COLO829 (cell line): ENCODE data around the gene LRRC53.

Experiments used
- DNase-seq: peaks from one replicate; pipeline ENCODE4 v3.0.0; 2012; ENCODE audit warnings: low spot score

Gene LRRC53

GRCh38 chr1:74512170-74512915 is at the start of gene LRRC53:
LRRC53 (minus strand) TSS chr1:74512611; CDS start chr1:74483349, 29,262 bp downstream.
- DNase-seq: no peak

GRCh38 chr1:74549932-74550331 is 37.5 kb upstream of the LRRC53 start:
- no peak for DNase-seq

DNA sequence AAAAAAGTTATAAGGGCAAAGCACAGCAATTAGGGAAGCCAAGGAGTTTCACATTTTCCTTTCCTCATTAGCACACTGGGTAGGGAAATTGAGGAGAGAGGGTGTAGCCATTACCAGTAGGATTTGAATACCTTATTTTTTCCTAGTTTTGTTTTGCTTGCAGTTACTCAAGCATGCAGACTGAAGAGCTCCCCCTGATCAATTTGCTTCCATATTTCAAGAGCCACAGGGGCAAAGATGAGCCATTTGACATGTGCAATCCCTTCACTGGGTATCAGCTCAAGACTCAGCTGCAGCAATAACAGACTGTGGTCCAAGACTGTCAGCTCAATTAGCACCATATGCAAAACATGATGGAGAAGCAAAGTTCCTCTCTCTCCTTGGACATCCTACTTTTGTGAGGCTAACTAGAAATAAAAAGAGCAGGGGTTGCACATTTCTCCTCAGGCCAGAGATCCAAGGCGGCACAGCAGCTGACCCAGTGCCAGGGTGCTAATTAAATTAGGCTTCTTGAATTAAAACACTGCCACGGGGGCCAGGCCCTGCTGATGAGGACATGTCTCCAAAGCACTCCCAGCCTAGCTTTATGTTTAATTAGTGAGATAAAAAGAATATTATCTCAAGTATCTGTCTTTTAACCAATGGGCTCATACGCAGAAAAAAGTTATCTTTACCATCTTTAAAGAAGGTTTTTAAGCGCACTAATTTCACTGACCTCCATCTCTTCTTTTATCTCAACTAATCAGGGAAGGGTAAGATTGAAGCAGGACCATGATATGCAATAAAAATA is 36.7 kb upstream of the LRRC53 start:
- DNase-seq: no peak

GRCh38 chr1:74545821-74546220 is 33.4 kb upstream of the LRRC53 start:
- DNase-seq: no peak

DNA sequence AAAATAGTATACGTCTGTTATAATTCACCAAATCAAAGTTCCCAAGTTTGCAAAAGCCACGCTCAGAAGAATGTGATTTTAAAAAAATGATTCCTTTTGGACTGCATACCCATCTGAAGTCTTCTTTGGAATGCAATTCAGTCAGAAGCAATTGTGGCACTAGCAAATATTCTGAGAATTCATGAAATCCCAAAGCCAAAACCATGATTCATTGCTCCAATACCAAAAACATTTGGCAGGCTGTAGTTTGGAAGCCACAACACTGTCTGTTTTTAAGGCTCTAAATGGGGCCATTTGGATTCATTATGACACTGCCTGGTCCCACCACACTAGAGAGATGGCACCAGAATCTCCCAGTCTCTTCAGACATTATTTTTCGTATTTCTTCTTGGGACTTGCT is 21.8 kb upstream of the LRRC53 start:
- no peak for DNase-seq

- DNase-seq: no peak
These were observed 19.4 kb upstream of the LRRC53 start for GRCh38 chr1:74531796-74532195.

- no peak for DNase-seq
These were observed 18.5 kb upstream of the LRRC53 start for GRCh38 chr1:74530892-74531291.

- no peak for DNase-seq
These were observed 15.7 kb upstream of the LRRC53 start for GRCh38 chr1:74528123-74528522.

DNA sequence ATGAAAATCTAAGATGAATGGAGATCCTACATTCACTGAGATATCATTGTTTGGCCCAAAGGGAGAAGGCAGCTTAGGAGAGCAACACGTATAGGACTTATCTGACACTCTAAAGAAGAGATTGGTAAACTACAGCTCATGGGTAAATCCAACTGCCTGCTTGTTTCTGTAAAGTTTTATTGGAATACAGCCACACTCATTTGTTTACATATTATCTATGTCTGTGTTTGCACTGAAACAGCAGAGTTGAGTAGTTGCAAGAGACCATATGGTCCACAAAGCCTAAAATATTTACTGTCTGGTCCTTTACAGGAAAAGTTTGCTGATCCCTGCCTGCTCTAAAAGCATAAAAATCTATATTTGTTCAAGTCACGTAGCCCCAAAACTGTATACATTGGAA is 14.3 kb upstream of the LRRC53 start:
- DNase-seq: no peak

DNA sequence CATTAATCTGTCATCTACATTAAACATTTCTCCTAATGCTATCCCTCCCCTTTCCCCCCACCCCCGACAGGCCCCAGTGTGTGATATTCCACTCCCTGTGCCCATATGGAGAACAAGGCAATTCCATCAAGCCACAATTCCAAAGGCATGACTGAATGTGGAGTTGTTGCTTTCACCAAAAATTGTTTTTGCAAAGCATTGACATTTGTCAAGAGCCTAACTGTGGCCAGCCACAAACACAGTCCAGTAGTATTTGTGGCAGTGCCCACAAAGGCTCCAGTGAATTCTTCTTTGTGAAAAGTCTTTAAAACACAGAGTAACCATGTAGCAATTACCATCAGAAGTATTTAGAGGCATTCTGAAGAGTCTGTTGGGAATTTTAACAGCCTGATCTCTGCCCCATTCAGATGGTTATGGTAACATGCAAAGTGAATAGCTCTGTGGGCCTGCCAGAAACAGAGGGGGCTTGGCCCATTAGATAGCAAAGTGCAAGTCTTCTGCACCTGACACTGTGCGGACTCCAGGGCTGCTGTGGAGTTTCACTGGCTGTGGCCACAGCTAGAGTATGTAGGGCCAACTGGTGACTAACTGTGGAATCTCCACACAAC is 11.6 kb upstream of the LRRC53 start:
- no peak for DNase-seq

- no peak for DNase-seq
These were observed 9.7 kb upstream of the LRRC53 start for GRCh38 chr1:74522148-74522547.

- no peak for DNase-seq
These were observed 5.2 kb upstream of the LRRC53 start for GRCh38 chr1:74517599-74518051.

DNA sequence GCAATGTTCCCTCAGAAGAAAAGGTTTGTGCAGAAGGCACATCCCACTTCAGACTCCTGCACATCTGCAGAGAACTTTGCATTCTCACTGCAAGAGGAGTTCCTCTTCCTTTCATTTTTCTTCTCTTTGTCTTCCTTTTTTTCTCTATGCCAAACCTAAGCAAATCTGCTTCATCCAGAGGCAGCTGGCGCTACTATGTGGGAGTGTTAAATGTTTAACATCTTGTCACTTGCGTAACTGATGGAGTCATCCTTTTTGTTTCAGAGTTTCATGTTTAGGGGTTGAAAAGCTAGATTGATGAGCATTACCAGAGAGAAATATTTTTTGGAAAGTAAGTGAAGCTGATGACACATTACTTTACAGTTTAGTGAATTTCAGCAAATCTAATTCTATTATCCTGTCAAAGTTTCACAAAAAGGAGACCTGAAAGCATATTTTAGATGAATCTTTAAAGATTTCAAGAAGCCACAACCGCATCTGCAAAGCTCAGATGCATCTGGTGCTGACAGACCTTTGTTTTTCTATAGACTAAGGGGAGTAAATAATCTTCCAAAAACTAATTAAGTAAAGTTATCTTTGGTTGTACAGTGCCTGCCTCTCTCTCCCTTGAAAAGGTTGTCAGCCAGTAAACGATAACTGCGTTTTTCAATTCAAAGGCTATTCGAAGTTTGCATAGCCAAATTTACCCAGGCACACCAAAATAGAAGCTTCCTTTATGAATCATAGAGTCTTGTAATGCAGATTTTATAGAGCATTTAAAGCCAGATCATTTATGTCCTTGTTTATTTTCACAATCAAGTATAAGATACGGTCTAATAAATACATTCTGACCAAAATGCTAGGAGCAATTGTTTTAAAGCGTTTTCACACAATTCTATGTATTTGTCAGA is 1.2 kb upstream of the LRRC53 start:
- DNase-seq: no peak

DNA sequence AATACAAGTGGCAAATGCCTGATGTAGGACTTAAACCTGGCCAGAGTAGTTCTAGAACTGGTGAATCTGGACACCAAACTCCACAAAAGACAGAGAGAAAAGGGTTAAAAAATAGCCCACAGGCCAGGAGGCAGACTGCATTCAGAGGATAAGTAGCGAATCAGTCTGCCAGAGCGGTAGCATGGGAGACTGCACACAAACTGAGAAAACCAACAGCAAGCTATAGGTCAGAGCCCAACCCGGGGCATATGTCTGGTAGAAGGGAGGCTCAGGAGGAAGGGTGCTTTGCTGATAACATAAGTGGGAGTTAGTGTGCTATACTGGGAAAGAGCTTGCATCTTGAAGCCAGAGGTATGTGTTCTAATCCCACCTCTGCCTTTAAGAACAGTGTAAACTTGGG is 4.0 kb downstream of the LRRC53 start:
- DNase-seq: no peak

GRCh38 chr1:74505928-74506710 is 6.3 kb downstream of the LRRC53 start:
- no peak for DNase-seq

DNA sequence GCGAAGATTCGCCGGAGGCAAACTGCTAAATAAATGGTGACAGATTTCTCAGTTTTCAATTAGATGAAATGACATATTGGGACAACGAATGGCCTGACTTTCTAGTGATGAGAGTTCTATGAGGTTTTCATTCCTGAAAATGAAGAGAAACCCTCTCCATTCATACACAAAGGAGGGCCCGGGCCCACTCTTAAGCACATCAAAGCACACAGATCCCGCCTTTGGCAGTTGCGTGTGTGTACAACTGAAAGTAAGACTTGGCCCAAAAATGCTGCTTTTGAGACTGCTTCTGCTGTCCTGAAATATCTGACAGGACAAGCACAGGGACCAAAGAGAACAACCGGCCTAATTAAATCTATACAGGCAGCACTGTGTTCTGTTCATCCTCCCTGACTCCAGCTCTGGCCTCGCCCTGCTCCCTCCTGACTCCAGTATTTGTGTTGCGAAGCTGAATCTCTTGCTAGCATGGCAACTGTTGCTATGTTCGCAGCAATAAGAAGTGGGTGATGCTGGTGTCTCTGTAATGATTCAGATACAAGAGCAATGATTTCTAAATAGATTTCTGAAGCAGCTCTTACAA is 7.4 kb downstream of the LRRC53 start:
- no peak for DNase-seq

DNA sequence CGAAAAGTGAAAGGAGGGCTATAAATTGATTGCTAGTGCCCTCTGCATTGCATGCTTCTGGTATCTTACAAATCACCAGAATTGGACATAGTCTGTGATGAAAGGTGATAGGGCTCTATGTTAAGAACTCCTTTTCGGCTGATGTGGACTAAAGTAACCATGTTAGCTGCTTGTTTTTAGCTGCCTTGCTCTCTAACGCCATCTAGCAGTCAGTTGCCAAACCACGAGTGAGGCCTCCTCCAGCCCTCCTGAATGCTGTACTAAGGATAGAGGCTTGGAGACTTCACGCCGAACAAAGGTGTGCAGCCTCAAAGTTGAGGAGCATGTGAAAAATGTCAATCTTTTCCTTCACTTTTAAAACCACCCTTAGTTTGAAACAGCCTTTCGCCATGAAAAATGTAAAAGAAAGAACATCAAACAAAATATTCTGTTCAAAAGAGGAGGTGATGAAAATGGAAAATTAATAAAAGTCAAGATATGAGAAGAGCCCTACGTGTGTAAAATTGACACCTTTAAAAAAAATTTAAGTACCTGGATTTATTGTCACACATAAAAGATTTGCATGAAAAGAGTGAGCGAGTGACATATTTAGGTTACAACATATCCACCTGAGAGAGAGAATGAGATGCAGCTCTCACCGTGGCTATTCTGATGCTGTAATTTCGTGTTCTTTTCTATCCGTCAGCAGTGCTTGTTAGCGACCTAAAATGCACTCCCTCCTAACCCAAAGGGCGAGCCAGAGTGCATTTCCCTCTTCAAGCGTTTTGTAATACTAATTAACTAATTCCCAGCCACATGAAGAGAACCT is 8.1 kb downstream of the LRRC53 start:
- DNase-seq: peak; percentile 42

- DNase-seq: no peak
These were observed 9.6 kb downstream of the LRRC53 start for GRCh38 chr1:74502858-74503257.

DNA sequence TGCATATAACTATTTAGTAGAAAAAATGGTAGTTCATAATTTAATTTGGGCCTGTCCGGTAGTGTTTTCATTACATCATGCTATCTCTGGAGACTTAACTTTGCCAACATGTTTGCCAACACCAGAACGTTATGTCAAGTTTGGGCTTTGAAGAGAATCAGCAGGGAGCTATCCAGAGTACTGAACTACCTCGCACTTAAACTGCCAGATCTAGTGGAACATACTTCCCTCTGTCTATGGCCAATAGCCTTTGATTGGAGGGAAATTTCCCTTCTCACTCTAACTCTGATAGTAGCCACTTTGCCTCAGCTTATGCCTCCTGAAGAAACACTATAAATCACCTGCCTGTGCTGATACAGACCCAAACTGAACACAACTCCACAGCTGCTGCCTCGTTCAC is 10.0 kb downstream of the LRRC53 start:
- peak; percentile 27 for DNase-seq

DNA sequence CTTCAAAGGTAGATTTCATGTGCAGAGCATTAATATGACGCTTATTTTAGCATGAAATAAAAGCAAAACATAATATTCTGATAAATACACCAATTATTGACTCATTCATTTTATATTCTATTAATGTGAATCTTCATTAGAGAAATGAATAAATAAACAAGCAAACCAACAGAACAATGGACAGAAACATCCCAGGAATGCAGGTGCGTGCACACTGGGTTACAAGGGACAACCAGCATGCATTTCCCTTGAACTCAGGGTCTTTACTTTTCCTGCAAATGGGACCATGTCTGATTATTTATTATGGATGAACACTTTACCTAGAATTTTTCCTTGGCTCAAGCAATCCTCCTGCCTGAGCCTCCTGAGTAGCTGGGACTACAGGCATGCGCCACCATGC is 13.5 kb downstream of the LRRC53 start:
- no peak for DNase-seq
